ENCODE data around the gene TCF4.

DNA sequence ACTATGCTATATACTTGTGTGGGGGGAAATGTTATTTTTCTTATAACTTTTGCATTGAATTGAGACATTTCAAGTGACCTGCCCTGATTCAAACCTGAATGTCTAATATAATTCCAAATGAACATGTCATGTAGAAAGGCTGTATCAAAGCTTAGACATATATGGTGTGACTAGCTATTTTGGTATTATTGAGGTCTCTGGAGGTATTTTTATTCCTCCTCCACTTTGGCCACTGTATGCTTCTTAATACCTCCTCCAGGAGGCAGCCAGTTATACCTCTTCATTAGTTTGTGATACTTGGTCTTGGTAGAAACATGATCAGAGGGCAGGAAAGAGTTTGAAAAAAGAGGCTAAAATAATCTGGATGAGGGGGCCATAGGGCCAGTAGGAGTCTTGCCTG, 217.1 kb downstream of the TCF4 start:
- TF ChIP-seq EZH2 (IDR thresholded peaks at IDR 0.05; ENCODE audit: low read depth, unreplicated experiment): no peak
- TF ChIP-seq, protein P1, sequence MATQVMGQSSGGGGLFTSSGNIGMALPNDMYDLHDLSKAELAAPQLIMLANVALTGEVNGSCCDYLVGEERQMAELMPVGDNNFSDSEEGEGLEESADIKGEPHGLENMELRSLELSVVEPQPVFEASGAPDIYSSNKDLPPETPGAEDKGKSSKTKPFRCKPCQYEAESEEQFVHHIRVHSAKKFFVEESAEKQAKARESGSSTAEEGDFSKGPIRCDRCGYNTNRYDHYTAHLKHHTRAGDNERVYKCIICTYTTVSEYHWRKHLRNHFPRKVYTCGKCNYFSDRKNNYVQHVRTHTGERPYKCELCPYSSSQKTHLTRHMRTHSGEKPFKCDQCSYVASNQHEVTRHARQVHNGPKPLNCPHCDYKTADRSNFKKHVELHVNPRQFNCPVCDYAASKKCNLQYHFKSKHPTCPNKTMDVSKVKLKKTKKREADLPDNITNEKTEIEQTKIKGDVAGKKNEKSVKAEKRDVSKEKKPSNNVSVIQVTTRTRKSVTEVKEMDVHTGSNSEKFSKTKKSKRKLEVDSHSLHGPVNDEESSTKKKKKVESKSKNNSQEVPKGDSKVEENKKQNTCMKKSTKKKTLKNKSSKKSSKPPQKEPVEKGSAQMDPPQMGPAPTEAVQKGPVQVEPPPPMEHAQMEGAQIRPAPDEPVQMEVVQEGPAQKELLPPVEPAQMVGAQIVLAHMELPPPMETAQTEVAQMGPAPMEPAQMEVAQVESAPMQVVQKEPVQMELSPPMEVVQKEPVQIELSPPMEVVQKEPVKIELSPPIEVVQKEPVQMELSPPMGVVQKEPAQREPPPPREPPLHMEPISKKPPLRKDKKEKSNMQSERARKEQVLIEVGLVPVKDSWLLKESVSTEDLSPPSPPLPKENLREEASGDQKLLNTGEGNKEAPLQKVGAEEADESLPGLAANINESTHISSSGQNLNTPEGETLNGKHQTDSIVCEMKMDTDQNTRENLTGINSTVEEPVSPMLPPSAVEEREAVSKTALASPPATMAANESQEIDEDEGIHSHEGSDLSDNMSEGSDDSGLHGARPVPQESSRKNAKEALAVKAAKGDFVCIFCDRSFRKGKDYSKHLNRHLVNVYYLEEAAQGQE (IDR thresholded peaks at IDR 0.05; ENCODE audit: unreplicated experiment): no peak
- TF ChIP-seq, protein P2, sequence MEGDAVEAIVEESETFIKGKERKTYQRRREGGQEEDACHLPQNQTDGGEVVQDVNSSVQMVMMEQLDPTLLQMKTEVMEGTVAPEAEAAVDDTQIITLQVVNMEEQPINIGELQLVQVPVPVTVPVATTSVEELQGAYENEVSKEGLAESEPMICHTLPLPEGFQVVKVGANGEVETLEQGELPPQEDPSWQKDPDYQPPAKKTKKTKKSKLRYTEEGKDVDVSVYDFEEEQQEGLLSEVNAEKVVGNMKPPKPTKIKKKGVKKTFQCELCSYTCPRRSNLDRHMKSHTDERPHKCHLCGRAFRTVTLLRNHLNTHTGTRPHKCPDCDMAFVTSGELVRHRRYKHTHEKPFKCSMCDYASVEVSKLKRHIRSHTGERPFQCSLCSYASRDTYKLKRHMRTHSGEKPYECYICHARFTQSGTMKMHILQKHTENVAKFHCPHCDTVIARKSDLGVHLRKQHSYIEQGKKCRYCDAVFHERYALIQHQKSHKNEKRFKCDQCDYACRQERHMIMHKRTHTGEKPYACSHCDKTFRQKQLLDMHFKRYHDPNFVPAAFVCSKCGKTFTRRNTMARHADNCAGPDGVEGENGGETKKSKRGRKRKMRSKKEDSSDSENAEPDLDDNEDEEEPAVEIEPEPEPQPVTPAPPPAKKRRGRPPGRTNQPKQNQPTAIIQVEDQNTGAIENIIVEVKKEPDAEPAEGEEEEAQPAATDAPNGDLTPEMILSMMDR (conservative IDR thresholded peaks at IDR 0.05; ENCODE audit: low read depth in 2 of 2): no peak
- no peak for TF ChIP-seq EZH2phosphoT487 (IDR thresholded peaks at IDR 0.05; ENCODE audit: unreplicated experiment)
- TF ChIP-seq POLR2AphosphoS5 (IDR thresholded peaks at IDR 0.05; ENCODE audit: low read depth): no peak

Measured in GM23338 (cell line).